Endodermal cell (in vitro differentiated cells): Measurements from ENCODE around the gene TCF7L2. TPM values are rescaled to one million over a fixed set of nuclear protein-coding genes. Genes with fewer than 3 reads are reported as not detected.
A peak's percentile ranks its signal among the peaks of the same experiment; 100 is the strongest.

Source experiments
- DNase-seq: peaks from one replicate; pipeline ENCODE4 v3.0.0-alpha.2; 2017
- H3K27ac ChIP-seq: 2 replicates; pipeline ENCODE4 v1.5.1; 2013; ENCODE audit warnings: mild to moderate bottlenecking, low read depth, low read length, moderate library complexity
- H3K27me3 ChIP-seq: 2 replicates; pipeline ENCODE4 v1.6.1; 2013; ENCODE audit warnings: mild to moderate bottlenecking, low read length, moderate library complexity; ENCODE audit not compliant: insufficient read depth, control insufficient read depth, poor library complexity, severe bottlenecking
- H3K36me3 ChIP-seq: 2 replicates; pipeline ENCODE4 v1.7.0; 2013; ENCODE audit warnings: mild to moderate bottlenecking, low read length, moderate library complexity; ENCODE audit not compliant: control insufficient read depth, insufficient read depth
- H3K4me1 ChIP-seq: one replicate; pipeline ENCODE4 v1.7.0; 2013; ENCODE audit warnings: low read length; ENCODE audit not compliant: control insufficient read depth, insufficient read depth
- H3K4me3 ChIP-seq: 2 replicates; pipeline ENCODE4 v1.5.1; 2013; ENCODE audit warnings: mild to moderate bottlenecking, low read length, moderate library complexity
- H3K9ac ChIP-seq: 2 replicates; pipeline ENCODE4 v1.6.1; 2013; ENCODE audit warnings: mild to moderate bottlenecking, low read length, moderate library complexity; ENCODE audit not compliant: poor library complexity, severe bottlenecking; ENCODE audit errors: extremely low read depth
- H3K9me3 ChIP-seq: 2 replicates; pipeline ENCODE4 v1.6.1; 2013; ENCODE audit warnings: mild to moderate bottlenecking, low read length, moderate library complexity; ENCODE audit not compliant: control insufficient read depth
- H3K27ac Mint-ChIP-seq: 2 replicates; pipeline ENCODE4 v1.8.0; 2020; ENCODE audit warnings: mixed read lengths
- H3K27me3 Mint-ChIP-seq: 2 replicates; pipeline ENCODE4 v1.8.0; 2021; ENCODE audit warnings: mild to moderate bottlenecking, mixed read lengths; ENCODE audit not compliant: insufficient read depth
- H3K36me3 Mint-ChIP-seq: 2 replicates; pipeline ENCODE4 v1.8.0; 2020; ENCODE audit warnings: low read depth, mixed read lengths
- H3K4me1 Mint-ChIP-seq: 2 replicates; pipeline ENCODE4 v1.8.0; 2020; ENCODE audit warnings: mixed read lengths
- H3K4me3 Mint-ChIP-seq: 2 replicates; pipeline ENCODE4 v1.8.0; 2020; ENCODE audit warnings: mild to moderate bottlenecking, moderate library complexity, mixed read lengths
- H3K9me3 Mint-ChIP-seq: 2 replicates; pipeline ENCODE4 v1.8.0; 2020; ENCODE audit warnings: mild to moderate bottlenecking, mixed read lengths
- WGBS, 2 experiments: methylation state at CpG; one replicate each; pipeline versions ENCODE4 v1.1.5 to v1.1.7; 2013; ENCODE audit warnings: missing lambda C conversion rate in 2 of 2, mixed read lengths in 1 of 2; ENCODE audit not compliant: insufficient coverage in 1 of 2, insufficient read length in 1 of 2; 5-methylcytosine and 5-hydroxymethylcytosine counted together
- total RNA-seq, 2 donors: library from RNA; stranded (reverse); fragmentation: NEBNext Ultra II Directional in 1 of 2; extraction: Animal tissue kit (Norgen Biotek cat#: 25700) in 1 of 2; gene quantifications; 2 replicates in 1 of 2; 3 replicates in 1 of 2; pipeline ENCODE4 v1.2.1, GENCODE V29; 2021
- TF ChIP-seq, protein P1 (sequence below): fragments of 200-600 bp; sonication (generic); conservative IDR thresholded peaks from 2 replicates; pipeline ENCODE4 v1.5.0; 2021; ENCODE audit warnings: antibody characterized with exemption, mild to moderate bottlenecking

TCF7L2 gene
- total RNA-seq, 2 donors from 2014 or later = 73.2 to 105 TPM

DNA sequence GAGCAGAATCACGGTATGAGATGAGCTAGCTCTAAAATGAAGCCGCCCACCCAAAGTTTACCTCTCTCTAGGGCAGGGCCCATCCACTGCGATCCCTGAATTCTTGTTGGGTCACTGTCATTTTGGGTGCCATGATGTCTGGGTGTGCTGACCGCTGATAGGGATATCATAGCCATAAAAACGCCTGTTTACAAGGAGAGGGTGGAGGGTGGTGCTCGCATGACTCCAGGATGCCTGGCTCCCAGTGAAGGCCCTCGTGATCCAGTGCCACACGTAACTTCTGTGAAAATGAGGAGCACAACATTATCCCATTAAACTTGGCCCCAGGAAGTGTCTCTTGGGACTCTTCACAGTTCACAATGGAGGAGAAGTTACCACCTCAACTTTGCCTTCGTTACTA lies 139.5 kb downstream of the TCF7L2 start:
- Histone ChIP-seq H3K4me3 (no peak overlapping the region), H3K36me3 (peaks cover 75% of the 10 kb centered on the region), H3K4me1 (peaks cover 3% of the 10 kb centered on the region), H3K27ac (no peak overlapping the region), H3K27me3 (no peaks in the 10 kb centered on the region), H3K9ac (no peak overlapping the region), H3K9me3 (no peaks in the 10 kb centered on the region)
- H3K36me3 Mint-ChIP-seq = peaks cover 82% of the 10 kb centered on the region
- 89 to 91% methylated on average over 8 to 9 of the region's 9 CpGs for WGBS, 2 experiments
- H3K9me3 Mint-ChIP-seq = no peaks in the 10 kb centered on the region
- H3K4me1 Mint-ChIP-seq = peaks cover 33% of the 10 kb centered on the region
- TF ChIP-seq, protein P1, sequence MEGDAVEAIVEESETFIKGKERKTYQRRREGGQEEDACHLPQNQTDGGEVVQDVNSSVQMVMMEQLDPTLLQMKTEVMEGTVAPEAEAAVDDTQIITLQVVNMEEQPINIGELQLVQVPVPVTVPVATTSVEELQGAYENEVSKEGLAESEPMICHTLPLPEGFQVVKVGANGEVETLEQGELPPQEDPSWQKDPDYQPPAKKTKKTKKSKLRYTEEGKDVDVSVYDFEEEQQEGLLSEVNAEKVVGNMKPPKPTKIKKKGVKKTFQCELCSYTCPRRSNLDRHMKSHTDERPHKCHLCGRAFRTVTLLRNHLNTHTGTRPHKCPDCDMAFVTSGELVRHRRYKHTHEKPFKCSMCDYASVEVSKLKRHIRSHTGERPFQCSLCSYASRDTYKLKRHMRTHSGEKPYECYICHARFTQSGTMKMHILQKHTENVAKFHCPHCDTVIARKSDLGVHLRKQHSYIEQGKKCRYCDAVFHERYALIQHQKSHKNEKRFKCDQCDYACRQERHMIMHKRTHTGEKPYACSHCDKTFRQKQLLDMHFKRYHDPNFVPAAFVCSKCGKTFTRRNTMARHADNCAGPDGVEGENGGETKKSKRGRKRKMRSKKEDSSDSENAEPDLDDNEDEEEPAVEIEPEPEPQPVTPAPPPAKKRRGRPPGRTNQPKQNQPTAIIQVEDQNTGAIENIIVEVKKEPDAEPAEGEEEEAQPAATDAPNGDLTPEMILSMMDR = no peak
- no peak overlapping the region for H3K4me3 Mint-ChIP-seq
- DNase-seq = peak; percentile 38
- H3K27me3 Mint-ChIP-seq = no peaks in the 10 kb centered on the region
- peak overlapping the region; percentile 66 for H3K27ac Mint-ChIP-seq

DNA sequence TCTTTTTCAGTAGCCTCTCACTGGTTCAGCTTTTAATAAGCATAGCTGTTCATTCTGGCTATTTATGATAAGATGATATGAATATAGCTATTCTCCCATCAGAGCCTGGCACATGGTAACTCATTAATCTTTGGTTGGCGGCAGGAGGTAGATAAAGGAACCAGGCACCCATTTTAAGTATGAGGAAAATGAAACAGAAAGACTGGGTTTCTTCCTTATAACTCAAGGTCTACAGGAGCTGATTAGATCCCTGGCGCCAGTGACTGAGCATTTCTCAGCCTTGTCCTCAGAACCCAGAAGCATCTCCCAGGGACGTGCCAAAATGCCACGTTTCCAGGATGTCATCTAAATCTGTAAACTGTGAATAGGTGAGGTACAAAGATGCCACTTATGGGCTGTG lies 141.9 kb downstream of the TCF7L2 start:
- TF ChIP-seq, protein P1 = no peak
- Mint-ChIP-seq H3K36me3 (peaks cover 90% of the 10 kb centered on the region), H3K4me1 (peaks cover 34% of the 10 kb centered on the region), H3K27me3 (no peaks in the 10 kb centered on the region), H3K4me3 (no peak overlapping the region), H3K27ac (no peak overlapping the region), H3K9me3 (no peaks in the 10 kb centered on the region)
- H3K9me3 ChIP-seq = no peaks in the 10 kb centered on the region
- peak; percentile 29 for DNase-seq
- peaks cover 82% of the 10 kb centered on the region for H3K36me3 ChIP-seq
- H3K27me3 ChIP-seq = no peaks in the 10 kb centered on the region
- 93 to 100% methylated on average over 4 of the region's 4 CpGs for WGBS, 2 experiments
- no peaks in the 10 kb centered on the region for H3K4me1 ChIP-seq
- H3K9ac ChIP-seq = no peak overlapping the region
- H3K27ac ChIP-seq = no peak overlapping the region
- H3K4me3 ChIP-seq = no peak overlapping the region

DNA sequence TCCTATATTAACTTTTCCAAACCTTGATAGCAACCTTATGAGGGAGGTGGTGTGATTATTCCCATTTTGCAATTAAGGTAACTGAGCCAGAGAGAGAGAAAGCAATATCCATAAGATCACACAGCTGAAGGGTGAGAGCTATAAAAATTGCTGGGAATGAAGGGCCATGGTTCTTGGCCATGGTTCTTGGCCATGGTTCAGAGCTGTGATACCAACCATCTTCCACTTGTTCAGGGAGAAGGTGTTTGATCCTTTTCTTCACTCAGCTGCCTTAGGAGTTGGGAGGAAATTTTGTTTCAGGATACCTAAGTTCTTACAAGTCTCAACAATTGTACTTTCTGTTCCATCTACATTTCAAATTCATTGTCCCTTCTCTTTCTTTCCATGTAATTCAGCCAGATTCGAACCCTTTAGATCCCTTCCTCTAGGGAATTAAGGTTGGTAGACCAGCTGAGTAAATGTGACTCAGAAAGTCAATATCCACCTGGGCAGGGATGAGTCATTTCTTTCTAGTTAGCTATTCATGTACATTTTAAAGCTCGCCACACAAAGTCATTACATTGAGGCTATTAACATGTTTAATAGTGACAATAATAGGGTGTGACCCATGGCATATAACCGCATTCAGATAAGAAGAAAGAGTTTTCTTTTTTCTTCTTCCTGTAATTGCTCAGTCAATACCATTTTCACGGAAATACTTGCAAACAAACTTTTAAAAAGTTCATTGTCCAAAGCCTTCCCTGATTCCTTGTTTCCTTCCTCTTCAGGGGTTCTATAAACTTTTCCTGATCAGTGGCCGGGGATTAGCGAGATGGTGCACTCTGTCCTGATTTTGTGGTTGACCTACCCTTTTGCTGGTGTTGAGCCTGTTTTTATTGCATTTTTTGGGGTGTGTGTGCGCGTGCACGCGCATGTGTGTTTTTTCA lies 143.4 kb downstream of the TCF7L2 start:
- Mint-ChIP-seq H3K27me3 (no peaks in the 10 kb centered on the region), H3K36me3 (peaks cover 89% of the 10 kb centered on the region), H3K27ac (peak overlapping the region; percentile 61), H3K4me1 (peaks cover 25% of the 10 kb centered on the region), H3K4me3 (no peak overlapping the region), H3K9me3 (no peaks in the 10 kb centered on the region)
- Histone ChIP-seq H3K27ac (no peak overlapping the region), H3K36me3 (peaks cover 78% of the 10 kb centered on the region), H3K27me3 (no peaks in the 10 kb centered on the region), H3K4me3 (no peak overlapping the region), H3K9ac (no peak overlapping the region), H3K4me1 (no peaks in the 10 kb centered on the region), H3K9me3 (no peaks in the 10 kb centered on the region)
- DNase-seq = peak; percentile 30
- TF ChIP-seq, protein P1 = no peak
- 96 to 100% methylated on average over 3 to 10 of the region's 10 CpGs for WGBS, 2 experiments
